Measurements from ENCODE around the gene MYO15A.

- TF ChIP-seq POLR2AphosphoS5 (IDR thresholded peaks at IDR 0.05; ENCODE audit: low read depth, low read length): no peak
- TF ChIP-seq TAF1 (IDR thresholded peaks at IDR 0.05; ENCODE audit: borderline replicate concordance, insufficient read depth, low read length): no peak
- TF ChIP-seq, protein P1, sequence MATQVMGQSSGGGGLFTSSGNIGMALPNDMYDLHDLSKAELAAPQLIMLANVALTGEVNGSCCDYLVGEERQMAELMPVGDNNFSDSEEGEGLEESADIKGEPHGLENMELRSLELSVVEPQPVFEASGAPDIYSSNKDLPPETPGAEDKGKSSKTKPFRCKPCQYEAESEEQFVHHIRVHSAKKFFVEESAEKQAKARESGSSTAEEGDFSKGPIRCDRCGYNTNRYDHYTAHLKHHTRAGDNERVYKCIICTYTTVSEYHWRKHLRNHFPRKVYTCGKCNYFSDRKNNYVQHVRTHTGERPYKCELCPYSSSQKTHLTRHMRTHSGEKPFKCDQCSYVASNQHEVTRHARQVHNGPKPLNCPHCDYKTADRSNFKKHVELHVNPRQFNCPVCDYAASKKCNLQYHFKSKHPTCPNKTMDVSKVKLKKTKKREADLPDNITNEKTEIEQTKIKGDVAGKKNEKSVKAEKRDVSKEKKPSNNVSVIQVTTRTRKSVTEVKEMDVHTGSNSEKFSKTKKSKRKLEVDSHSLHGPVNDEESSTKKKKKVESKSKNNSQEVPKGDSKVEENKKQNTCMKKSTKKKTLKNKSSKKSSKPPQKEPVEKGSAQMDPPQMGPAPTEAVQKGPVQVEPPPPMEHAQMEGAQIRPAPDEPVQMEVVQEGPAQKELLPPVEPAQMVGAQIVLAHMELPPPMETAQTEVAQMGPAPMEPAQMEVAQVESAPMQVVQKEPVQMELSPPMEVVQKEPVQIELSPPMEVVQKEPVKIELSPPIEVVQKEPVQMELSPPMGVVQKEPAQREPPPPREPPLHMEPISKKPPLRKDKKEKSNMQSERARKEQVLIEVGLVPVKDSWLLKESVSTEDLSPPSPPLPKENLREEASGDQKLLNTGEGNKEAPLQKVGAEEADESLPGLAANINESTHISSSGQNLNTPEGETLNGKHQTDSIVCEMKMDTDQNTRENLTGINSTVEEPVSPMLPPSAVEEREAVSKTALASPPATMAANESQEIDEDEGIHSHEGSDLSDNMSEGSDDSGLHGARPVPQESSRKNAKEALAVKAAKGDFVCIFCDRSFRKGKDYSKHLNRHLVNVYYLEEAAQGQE (IDR thresholded peaks at IDR 0.05; ENCODE audit: insufficient read depth in 1 of 2, low read depth in 2 of 2, low read length in 2 of 2): no peak
Measured at GRCh38 chr17:18159551-18160120, 51.1 kb downstream of the MYO15A start.

Data from PFSK-1 (cell line).